HepG2 (cell line): ENCODE results near the gene COX18.

Experiments
- ASH2L ChIP-seq: fragments of 300-600, 200-600 bp; sonication (generic); IDR thresholded peaks from 2 replicates; pipeline ENCODE4 v1.7.0; 2017; ENCODE audit warnings: low read depth, mild to moderate bottlenecking, moderate library complexity, mixed read lengths, low read length; ENCODE audit not compliant: insufficient read length
- CBX1 ChIP-seq: IDR thresholded peaks from one replicate; pipeline ENCODE4 v1.6.1; 2016; ENCODE audit warnings: antibody characterized with exemption, low read depth
- EP300 ChIP-seq, 3 experiments: sonication (generic) in 1 of 3; formaldehyde crosslinking in 1 of 3; IDR thresholded peaks; 2 replicates each; pipeline versions ENCODE4 v1.5.1 to v1.6.1; 2011 to 2020; ENCODE audit warnings: low read depth in 2 of 3, low read length in 2 of 3, borderline replicate concordance in 1 of 3, improper control_type of control experiment in 1 of 3, mild to moderate bottlenecking in 1 of 3, missing genetic modification reagents in 1 of 3, moderate library complexity in 1 of 3
- EZH2 ChIP-seq: conservative IDR thresholded peaks from 2 replicates; pipeline ENCODE4 v1.6.1; 2012; ENCODE audit warnings: mild to moderate bottlenecking, low read depth, low read length, moderate library complexity
- FOXP4 ChIP-seq: sonication (generic); formaldehyde crosslinking; IDR thresholded peaks from 2 replicates; pipeline ENCODE4 v1.4.0; 2020; ENCODE audit warnings: missing genetic modification reagents
- GTF3A ChIP-seq: sonication (generic); formaldehyde crosslinking; conservative IDR thresholded peaks from 2 replicates; pipeline ENCODE4 v1.4.0; 2020; ENCODE audit warnings: mild to moderate bottlenecking, missing genetic modification reagents
- MLLT10 ChIP-seq: sonication (generic); formaldehyde crosslinking; IDR thresholded peaks from 2 replicates; pipeline ENCODE4 v1.4.0; 2020; ENCODE audit warnings: missing genetic modification reagents
- THAP11 ChIP-seq: IDR thresholded peaks from 2 replicates; pipeline ENCODE4 v1.6.1; 2016; ENCODE audit warnings: missing biosample characterization, missing genetic modification reagents
- YY1 ChIP-seq: IDR thresholded peaks from 2 replicates; pipeline ENCODE4 v1.6.1; 2011; ENCODE audit warnings: low read length, low read depth, moderate library complexity, mild to moderate bottlenecking; ENCODE audit not compliant: insufficient read depth, insufficient replicate concordance
- ZFY ChIP-seq: sonication (generic); formaldehyde crosslinking; IDR thresholded peaks from 2 replicates; pipeline ENCODE4 v1.4.0; 2020; ENCODE audit warnings: missing genetic modification reagents
- ZNF549 ChIP-seq: sonication (generic); formaldehyde crosslinking; IDR thresholded peaks from 2 replicates; pipeline ENCODE4 v1.5.0; 2020; ENCODE audit warnings: missing genetic modification reagents
- TF ChIP-seq, protein P1 (sequence below): sonication (generic); formaldehyde crosslinking; IDR thresholded peaks from 2 replicates; pipeline ENCODE4 v1.9.0; 2021; ENCODE audit warnings: missing genetic modification reagents, borderline replicate concordance
- TF ChIP-seq, protein P2 (sequence below): sonication (generic); formaldehyde crosslinking; IDR thresholded peaks from 2 replicates; pipeline ENCODE4 v1.5.0; 2020; ENCODE audit warnings: mild to moderate bottlenecking, missing genetic modification reagents, moderate library complexity

DNA sequence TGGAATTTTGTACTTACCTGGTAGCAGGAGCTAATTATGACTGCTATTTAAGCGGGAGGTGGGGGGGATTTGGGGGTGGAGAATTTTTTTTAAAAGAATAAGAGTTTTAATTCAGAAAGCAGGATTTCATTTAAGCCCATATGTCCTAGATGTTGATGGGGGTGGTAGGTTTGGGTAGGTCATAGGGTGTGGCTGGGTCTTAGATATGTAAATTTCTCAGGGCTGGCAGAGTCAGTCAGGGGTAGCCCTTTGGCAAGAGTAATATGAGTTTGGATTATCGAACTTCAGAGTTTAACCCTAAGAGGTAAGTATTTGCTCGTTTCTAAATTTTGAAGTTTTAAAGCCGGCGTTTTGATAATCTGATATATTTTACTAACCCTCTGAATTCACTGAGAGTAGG lies 35.2 kb upstream of the COX18 start:
- TF ChIP-seq MLLT10 (no peak), ZNF549 (CRISPR knock-in tag) (no peak), YY1 (no peak), FOXP4 (CRISPR knock-in tag) (no peak), THAP11 (CRISPR knock-in tag) (no peak), ASH2L (no peak), GTF3A (CRISPR knock-in tag) (no peak), CBX1 (no peak), ZFY (no peak), EZH2 (no peak), EP300 (IDR thresholded peaks at IDR 0.05; ENCODE audit: low read depth in 2 of 2, low read length in 2 of 2) (no peak), EP300 (CRISPR knock-in tag; IDR thresholded peaks at IDR 0.05; ENCODE audit: borderline replicate concordance) (no peak)
- TF ChIP-seq, protein P1, sequence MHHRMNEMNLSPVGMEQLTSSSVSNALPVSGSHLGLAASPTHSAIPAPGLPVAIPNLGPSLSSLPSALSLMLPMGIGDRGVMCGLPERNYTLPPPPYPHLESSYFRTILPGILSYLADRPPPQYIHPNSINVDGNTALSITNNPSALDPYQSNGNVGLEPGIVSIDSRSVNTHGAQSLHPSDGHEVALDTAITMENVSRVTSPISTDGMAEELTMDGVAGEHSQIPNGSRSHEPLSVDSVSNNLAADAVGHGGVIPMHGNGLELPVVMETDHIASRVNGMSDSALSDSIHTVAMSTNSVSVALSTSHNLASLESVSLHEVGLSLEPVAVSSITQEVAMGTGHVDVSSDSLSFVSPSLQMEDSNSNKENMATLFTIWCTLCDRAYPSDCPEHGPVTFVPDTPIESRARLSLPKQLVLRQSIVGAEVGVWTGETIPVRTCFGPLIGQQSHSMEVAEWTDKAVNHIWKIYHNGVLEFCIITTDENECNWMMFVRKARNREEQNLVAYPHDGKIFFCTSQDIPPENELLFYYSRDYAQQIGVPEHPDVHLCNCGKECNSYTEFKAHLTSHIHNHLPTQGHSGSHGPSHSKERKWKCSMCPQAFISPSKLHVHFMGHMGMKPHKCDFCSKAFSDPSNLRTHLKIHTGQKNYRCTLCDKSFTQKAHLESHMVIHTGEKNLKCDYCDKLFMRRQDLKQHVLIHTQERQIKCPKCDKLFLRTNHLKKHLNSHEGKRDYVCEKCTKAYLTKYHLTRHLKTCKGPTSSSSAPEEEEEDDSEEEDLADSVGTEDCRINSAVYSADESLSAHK (CRISPR knock-in tag), result no peak
- TF ChIP-seq, protein P2, sequence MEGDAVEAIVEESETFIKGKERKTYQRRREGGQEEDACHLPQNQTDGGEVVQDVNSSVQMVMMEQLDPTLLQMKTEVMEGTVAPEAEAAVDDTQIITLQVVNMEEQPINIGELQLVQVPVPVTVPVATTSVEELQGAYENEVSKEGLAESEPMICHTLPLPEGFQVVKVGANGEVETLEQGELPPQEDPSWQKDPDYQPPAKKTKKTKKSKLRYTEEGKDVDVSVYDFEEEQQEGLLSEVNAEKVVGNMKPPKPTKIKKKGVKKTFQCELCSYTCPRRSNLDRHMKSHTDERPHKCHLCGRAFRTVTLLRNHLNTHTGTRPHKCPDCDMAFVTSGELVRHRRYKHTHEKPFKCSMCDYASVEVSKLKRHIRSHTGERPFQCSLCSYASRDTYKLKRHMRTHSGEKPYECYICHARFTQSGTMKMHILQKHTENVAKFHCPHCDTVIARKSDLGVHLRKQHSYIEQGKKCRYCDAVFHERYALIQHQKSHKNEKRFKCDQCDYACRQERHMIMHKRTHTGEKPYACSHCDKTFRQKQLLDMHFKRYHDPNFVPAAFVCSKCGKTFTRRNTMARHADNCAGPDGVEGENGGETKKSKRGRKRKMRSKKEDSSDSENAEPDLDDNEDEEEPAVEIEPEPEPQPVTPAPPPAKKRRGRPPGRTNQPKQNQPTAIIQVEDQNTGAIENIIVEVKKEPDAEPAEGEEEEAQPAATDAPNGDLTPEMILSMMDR, result no peak
